ENCODE results near the gene IDH2.
A peak's percentile ranks its signal among the peaks of the same experiment; 100 is the strongest.

IDH2 gene

DNA sequence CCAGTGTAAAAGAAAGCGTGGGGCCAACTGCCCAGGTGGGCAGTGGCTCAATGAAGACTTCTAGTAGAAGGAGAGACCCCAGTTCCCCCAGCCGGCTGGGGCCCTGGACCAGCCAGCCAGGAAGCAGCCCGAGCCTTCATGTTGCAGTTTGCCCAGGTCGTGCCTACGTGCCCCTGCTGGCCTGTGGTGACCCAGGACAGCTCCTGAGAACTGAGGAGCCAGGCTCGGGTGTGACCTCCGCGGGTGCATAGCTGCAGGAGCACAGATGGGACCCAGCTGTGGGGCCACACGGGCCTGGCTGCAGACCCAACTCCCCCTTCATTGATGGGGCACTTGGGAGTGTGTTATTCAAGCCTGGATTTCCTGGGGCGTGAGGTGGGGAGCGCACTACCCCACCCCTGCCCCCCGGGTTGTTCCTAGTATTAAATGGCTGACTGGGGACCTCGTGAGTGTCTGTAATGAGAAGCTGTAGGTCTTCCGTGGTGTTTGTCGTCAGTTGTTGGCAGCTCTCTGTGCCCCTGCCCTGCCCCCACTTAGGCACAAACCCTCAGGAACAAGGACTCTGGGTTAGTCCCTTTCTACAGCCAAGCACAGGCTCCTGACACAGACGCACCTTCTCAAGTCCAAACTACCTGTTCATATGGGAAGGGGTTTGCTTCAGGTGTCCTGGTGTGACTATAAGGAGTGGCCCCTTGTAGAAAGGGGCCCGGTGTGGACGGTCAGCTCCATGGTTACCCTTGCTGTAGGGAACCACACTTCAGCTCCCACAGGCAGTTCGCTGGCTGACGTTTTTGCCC lies 39.1 kb downstream of the IDH2 start:
- DNase-seq: no peak

DNA sequence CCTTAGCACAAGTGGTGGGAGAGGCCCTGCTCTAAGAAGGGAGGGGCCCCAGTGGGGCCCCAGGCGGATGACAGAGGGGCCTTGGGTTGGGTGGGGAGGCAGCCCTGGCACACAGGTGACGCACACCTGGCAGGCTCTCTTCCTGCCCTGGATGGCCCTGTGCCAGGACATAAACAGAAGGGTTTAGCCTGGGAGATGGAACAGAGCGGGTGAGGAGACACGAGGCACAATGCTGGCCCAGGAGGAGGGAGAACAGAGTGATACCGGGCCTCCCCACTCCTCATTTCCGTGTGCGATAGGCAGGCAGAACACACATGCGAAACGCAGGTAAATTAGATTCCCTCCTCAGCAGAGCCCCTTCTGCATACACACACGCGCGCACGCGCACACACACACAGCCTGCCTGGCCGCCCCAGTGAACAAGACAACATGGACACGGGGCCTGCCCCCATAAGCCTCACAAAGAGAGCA lies 39.8 kb downstream of the IDH2 start:
- no peak for DNase-seq

DNA sequence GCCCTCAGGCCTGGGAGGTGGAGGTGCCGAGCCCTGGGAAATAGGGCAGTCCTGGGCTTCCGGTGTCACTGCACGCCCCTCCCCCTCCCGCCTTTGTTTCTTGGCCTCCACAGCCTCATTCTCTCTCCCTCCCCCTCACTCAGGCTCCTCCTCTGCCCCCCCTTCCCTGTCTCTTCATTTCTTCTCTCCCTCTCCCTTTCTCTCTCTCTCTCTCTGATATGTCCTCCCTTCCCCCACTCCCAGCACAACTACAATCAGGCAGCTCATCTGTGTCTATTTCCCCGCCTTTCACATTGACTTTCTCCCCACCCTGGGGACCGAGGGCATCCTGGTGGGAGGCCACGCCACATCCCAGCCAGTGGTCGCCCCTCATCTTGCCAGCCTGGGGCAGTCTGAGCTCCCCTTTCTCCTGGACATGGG lies 40.2 kb downstream of the IDH2 start:
- DNase-seq: no peak

DNA sequence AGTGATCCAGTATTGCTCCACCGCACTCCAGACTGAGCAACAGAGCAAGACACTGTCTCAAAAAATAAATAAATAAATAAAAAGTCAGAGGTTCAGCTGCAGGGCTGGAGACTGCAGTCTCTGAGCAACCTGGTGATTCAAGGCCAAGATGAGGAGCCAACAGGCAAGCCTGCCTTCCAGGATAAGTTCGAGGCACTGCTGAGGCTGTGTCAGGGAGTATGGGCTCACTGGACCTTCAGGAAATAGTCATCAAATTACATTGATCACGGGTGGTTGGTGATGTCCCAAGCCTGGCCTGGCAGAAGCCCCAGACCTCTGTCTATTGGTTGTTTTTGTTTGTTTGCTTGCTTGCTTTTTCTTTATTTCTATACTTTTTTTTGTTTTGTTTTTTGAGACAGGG lies 41.5 kb downstream of the IDH2 start:
- no peak for DNase-seq

DNA sequence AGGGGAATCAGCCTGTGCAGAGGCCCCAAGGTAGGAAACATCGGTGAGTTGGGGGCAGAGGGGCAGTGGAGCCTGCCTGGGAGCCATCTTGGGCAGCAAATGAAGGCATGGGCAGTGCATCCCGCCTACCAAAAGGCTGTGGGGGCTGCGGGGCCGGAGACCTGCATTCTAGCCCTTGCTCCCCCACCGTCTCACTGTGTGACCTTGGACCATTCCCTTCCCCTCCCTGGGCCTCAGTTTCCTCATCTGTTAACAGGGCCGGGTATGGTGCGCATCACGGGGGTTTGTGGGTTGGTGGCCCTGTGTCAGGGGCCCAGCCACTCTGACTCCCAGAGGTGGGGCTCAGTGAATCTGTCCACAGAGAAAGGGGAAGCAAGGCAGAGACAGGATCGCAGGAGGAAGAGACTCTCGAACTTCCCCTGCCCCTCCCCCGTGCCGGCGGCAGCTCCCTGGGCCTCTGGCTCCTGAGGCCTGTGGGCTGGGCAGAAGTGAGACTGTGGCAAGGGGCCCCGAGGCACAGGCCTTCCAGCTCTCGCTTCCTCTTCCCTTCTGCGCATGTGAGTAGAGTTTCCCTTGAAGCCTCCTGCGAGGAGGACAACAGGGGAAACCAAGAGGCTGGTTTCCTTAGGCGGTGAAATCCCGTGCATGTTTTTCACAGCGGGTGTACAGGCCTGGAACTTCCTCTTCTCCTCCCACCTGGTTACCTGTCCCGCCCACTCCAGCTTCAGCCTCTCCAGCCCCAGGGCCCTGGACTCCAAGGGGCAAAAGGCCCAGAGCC lies 42.9 kb downstream of the IDH2 start:
- DNase-seq: peak; percentile 97

DNA sequence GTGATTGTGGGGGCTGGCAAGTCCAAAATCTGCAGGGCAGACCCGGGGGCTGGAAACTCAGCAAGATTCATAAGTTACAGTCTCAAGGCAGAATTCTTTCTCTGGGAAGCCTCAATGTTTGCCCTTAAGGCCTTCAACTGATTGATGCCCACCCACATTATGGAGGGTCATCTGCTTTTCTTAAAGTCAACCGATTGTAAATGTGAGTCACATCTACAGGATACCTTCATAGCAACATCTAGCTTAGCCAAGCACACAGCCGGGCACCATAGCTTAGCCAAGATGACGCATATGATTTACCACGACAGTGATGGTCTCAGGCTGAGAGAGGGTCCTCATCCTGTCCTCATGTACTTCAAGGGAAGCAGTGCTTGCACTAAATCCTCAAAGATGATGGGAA lies 43.5 kb downstream of the IDH2 start:
- no peak for DNase-seq

DNA sequence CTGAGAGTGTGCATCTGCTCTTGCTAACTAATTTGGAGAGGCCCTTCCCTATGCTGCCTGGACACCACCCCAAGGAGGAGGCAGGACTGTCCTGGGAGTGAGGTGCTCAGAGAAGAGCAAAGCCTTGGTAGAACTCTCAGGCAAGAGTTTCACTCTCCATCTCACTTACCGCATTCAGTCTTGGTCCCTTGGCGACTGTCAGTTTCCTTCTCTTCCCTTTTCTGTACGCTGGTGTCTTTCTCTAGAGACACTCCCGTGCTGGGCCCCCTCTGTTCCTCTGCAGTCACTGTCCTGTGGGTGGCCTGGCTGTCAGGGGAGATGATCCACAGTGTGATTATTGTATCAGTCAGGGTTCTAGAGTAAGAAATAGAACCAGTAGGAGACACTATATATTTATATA lies 44.0 kb downstream of the IDH2 start:
- DNase-seq: no peak

DNA sequence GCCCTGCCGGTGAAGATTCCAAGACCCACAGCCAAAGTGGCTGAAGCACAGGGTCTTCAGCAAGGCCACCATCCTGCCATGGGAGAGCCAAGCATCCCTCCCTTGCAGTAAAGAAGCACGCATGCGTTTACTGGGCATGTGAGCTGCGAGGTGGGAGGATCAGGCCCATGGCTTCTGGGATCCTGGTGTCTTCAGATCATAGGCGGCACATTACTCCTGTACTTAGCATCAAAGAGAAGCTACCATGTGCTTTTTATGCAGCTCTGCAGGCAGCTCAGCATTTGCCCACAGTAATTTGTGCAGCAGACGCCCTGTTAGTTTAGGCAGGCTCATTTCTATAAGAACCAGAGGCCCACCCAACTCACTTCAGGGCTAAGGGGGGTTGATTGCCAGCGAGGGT lies 45.7 kb downstream of the IDH2 start:
- DNase-seq: no peak

DNA sequence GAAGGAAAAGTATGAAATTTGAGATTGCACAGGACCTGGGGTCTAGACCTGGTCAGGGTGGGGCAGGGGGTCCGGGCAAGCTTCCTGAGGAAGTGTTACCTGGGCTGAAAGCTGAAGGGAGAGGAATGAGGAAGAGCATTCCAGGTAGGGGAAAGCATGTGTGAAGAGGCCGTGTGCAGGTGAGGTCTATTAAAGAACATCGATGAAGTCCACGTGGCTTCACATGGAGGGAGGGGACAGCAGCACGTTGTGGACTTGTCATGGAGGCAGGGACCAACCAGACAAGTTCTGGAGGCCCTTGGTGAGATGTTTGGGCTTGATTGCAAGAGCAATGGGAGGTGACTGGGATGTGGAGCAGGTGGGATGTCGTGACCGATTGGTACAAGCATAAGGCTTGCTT lies 47.1 kb downstream of the IDH2 start:
- no peak for DNase-seq

DNA sequence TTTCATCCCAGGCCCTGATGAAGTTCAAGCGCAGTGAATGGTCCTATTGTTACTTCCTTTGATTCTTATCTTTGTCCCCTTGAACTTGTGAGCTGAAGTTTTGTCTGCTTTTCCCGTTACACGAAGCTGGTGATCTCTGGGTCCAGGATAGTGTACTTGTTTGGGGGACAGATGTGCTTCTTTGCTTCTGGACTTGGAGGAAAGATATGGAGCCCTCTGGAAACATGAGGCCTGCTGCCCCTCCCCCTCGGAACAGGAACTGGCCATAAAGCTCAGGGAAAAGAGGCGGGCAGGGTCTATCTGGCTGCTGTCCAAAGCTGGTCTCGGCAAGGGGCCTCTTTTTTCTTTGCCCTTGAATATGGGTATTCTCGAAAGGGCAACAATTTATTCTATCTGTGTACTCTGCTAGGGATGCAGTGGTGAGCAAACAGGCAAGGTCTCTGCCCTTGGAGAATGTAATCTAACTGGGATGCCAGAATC lies 47.6 kb downstream of the IDH2 start:
- no peak for DNase-seq

DNA sequence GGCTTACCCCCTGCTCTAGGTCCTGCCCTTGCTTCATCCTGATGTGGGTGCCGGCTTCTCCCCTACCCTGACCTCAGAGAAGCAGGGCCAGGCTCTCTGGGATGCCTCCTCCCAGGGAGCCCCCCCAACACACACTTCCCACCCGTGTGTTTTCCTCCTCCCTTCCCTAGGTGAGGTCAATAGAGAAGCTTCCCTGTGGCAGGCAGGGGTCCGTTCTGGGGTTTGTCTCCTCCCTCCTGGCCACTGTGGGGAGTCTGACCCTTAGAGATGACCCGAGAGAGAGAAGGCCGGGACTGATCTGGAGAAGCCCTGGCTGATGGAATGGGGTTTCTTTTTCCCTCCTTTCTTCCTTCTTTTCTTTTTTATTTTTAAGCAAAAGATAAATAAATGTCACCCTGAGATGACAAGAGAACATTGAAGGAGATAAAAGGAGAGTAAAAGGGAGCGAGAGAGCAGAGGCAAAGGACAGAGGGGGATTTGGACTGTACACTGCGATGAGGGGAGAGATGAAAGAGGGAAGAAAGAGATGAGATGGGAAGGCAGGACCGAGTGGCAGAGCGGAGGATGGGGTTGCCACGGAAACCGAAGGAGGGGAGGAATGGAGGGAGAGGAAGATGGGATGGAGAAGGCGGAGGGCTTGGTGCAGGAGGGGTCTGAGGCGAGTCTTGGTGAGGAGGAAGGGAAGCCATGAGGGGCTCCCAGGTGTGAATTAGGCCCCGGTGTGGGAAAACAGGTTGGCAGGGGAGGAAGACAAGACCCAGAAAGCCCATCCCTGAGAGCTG lies 48.4 kb downstream of the IDH2 start:
- no peak for DNase-seq

DNA sequence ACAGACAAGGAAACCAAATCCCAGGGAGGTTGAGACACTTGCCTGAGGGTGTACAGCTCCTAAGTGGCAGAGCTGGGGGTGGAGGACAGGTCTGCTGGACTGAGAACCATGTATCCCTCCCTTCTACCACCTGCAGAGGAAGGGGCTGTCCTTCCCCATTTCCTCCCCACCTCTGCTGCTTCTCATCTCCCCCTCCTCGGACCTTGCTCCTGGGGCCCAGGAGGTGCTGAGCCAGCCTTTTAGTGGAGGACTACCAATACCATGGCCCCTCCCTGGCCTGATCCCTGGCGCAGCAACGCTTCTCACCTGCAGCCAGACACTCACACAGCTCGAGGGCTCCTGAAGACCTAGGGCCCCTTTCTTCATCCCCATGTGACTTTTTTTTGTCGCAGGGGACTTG lies 50.4 kb downstream of the IDH2 start:
- DNase-seq: no peak

DNA sequence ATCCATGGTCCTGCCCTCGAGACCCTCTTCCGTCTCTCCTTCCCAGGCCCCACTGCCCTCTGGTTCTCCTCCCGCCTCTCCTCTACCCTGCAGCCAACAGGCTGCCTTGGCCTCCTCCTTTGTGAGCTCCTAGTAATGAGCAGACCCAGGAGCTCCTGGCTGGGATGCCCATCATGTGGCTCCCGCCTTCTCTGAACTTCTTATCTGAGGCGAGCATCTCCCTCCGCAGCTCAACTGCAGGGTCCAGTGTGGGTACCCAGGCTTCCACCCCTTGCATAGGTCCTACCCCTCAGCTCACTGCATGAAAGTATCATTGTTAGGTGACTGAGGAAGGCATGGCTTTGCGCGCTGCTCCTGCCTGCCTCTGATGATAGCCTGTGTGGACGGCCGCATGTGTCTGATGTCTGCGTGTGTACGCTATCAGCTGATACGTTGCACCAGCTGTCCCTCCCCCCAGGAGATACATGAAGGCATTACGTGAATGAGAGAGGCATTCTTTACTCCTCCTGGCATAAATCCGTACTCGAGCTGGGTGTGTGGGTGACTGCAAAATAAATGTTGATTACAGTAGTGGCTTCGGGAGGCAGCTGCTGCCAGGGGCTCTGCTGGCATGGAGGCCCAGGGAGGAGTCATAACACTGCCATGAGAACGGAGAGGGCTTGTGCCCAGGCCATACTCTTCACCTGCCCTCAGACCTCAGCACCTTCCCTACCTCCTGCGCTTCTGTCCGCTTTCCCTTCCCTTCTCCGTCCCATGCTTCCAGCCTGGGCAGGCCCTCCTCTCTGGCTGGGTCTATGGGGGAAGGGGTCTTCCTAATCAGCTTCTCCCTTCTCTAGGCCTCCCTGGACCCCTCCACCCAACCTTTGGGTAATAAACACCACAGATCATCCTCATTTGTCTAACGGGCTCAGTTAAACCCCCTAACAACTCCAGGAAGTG lies 52.3 kb downstream of the IDH2 start:
- no peak for DNase-seq

DNA sequence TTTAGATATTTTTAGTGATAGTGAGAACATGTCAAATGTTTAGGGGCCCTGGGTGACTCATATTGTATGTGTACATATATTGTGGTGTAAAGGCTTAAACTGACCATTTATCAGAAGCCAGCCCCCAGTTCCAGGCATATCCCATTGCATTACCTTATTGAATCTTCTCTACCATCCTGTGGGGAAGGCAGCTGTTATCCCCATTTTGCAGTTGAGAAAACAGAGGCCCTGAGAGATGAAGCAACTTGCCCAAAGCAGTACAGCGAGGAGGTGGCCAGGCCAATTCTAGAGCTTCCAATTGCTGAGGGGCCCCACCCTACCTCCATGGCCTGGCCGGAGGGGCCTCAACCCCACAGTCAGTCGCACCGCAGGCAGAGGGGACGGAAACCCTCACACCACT lies 53.2 kb downstream of the IDH2 start:
- no peak for DNase-seq

DNA sequence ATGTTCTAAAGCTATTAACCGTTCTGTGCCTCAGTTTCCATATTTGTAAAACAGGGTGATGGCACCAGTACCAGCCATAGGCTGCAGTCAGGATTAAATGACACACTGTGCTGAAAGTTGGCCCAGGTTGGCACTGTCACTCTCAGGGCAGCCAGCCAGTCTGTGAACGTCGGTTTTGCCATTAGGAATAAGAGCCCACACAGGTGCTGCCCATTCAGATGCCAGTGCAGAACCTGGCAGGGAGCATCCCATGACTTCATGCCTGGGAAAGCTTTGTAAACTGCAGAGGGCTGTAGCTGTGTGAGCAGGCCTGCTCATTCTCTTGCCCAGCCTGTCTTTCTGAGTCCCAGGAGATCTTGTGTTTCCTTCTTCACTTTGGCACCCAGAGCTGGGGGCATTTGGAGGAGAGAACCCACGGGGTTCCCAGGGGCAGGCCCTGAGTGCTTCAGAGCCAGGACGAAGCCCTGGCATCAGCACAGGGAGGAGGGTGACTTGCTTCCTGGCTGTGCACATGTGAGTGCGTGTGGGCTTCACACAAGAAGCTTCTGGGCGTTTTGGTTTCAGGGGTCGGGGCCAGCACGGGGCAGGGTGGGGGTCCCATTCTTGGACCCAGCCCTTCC lies 54.2 kb downstream of the IDH2 start:
- DNase-seq: no peak

DNA sequence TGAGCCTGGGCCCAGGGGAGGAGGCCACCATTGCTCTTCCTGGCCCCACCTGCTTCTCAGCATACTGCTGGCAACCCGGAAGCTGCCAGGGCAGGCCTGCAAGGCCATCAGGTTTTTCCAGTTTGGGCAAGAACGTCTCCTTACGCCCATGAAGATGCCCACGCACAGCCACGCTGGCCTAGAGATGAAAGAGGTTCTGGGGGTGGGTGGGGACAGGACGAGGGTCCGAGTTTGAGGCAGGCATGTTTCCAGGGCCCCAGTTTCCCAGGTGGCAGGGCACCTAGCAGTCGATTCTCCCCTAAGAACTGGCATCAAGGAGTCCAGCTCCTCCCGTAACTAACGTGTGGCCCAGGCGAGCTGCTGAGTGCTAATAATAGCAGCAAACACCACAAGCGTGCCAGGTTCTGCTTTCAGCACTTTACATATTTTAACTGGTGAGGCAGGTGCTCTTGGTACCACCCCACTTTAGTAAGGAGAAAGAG lies 55.3 kb downstream of the IDH2 start:
- DNase-seq: no peak

DNA sequence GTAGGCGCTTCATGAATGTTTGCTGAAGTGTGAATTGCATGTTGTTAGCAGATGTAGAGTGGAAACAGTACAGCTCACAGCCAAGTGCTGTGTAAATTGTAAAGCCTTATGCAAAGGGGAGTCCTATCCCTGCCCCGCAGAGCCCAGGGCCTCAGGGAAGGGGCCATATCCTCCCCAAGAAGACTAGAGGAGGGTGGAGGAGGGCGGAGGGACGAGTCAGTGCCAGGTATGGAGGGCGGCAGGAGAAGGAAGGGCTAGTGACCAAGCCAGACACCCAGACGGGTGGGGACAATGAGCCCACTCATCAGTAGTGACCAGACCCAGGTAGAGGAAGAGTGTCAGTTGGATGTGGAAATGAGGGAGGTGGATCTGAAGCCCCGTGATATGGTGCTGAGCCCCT lies 56.0 kb downstream of the IDH2 start:
- DNase-seq: no peak

DNA sequence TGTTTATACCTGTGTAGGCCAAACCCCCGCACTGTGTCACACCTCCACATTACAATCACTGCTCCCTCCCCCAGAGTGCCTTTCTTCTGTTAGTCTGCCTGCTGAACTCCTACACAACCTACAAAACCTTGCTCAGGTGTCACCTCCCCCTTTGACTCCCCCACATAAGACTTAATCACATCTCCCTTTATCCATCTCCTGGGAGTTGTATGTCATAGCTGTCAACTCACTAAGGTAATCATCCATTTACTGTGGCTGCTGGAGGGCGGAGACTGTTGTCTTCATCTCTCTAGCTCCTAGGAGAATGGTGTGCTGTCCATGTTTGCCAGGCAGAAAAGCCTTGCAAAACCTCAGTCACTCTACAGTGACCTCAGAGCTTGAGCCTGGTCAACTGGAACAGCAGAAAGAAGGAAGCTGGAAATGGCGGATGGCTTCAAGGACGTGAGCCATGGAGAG lies 57.3 kb downstream of the IDH2 start:
- DNase-seq: no peak

DNA sequence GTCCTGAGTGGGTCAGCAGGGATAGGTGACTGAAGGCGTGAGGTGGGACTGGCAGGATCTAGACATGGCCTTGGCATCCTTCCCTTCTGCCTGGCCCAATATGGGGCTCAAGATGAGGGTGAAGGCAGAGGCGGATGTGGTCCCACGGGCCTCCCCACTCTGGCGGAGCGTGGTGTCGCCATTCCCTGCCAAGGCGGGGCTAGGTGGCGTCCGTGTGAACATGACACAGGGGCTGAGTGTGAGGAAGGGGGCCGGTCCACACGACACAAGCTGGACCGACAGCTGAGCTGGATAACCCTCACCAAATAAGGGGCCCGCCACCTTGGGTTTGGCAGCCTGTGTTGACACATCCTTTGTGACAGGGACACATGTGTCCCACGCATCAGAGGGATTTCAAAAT lies 58.1 kb downstream of the IDH2 start:
- no peak for DNase-seq

DNA sequence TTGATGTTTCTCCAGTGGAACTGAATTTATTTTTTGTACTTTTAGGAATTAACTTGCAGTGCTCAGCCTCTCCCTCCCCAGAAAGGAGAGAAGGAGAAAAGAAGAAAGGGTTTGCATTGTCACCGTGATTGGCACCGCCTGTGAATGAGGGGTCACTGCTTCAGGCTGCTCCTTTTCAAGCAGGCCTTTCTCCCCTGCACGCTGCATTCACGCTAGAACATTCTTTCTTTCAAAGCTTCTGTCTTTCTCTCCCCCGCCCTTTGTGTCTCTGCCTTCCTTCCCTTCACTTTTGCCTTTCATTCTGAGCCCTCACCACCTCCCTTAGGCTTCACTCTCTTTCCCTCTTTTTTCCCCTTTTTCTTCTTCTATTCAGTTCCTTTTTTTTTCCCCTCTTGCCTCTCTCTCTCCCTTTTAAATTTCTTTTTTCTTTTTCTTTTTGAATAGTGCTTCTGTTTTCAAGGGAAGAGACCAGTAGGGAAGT lies 58.7 kb downstream of the IDH2 start:
- DNase-seq: no peak

DNA sequence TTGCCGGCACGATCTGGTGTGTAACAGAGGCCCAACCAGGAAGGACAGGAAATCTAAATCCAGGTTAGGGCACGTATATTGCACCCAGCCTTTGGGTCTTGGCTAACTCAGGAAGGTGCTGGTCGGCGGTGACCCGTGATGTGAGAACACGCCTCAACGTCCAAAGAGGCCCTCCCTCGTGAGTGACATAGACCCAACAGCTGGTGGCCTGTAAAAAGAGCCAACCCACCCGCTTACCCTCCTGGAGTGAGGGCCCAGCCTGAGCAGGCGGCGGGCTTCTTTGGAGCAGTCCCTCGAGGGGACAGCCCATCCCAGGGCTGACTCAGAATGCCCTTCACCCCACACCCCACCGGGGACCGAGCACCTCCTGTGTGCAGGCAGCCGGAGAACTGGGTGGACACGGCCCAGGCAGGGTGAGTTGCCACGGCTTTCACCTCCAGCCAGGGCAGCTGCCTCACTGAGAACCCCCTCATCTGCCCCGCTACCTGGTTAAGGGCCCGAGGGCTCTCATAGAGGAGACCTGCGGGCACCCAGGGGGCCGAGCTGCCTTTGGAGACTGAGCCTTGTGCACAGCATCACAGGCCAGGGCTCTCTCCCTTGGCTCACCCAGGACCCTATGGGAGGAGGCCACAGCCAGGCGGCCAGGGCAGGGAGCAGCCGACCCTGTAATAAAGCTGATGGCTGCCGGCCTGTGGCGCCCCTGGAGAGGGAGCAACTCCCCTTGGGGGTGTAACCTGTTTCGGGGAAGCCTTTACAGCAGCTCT lies 59.3 kb downstream of the IDH2 start:
- no peak for DNase-seq
